ENCODE results near the gene POMGNT2. TPM values are rescaled to one million over a fixed set of nuclear protein-coding genes. Genes with fewer than 3 reads are reported as not detected.
"Not testable (repeated sequence)": the region's sequence is repeated elsewhere in the genome, so short reads cannot be mapped to it uniquely, and the experiment has no call there.

POMGNT2 gene
- total RNA-seq, 4 donors from 2014 or later, result 20.4 to 72.8 (median 52.4) TPM

GRCh38 chr3:43072361-43072760 is 33.5 kb downstream of the POMGNT2 start:
- intact Hi-C loops (cut with DNase I; ENCODE audit: low total_unique reads) (no loop called here), in situ Hi-C loops (cut with MboI; ENCODE audit: low sequenced_read_pairs in 4 of 4) (no loop called here)
- no peak overlapping the region for H3K27ac ChIP-seq
- H3K9me3 ChIP-seq, result no peaks in the 10 kb centered on the region
- DNase-seq (no peak), ATAC-seq (no peak)
- TF ChIP-seq POLR2A (IDR thresholded peaks at IDR 0.05), result no peak
- TF ChIP-seq CTCF (IDR thresholded peaks at IDR 0.05 in 4 of 5, conservative IDR thresholded peaks at IDR 0.05 in 1 of 5), result no peak
- no peaks in the 10 kb centered on the region for H3K4me1 ChIP-seq
- H3K27me3 ChIP-seq, result no peaks in the 10 kb centered on the region
- no peak overlapping the region for H3K4me3 ChIP-seq
- no peaks in the 10 kb centered on the region for H3K36me3 ChIP-seq

GRCh38 chr3:43071313-43071893 is 34.5 kb downstream of the POMGNT2 start:
- in situ Hi-C loops (cut with MboI; ENCODE audit: low sequenced_read_pairs in 4 of 4), result no loop called here
- no peaks in the 10 kb centered on the region for H3K4me1 ChIP-seq
- TF ChIP-seq POLR2A (IDR thresholded peaks at IDR 0.05) (no peak), CTCF (IDR thresholded peaks at IDR 0.05 in 4 of 5, conservative IDR thresholded peaks at IDR 0.05 in 1 of 5) (peak; percentile 36 to 63 (median 44))
- no peaks in the 10 kb centered on the region for H3K9me3 ChIP-seq
- no peak overlapping the region for H3K4me3 ChIP-seq
- no peak for DNase-seq
- ATAC-seq, result peak in 1 of 2 donors; percentile 61
- no peaks in the 10 kb centered on the region for H3K27me3 ChIP-seq
- intact Hi-C loops (cut with DNase I; ENCODE audit: low total_unique reads), result loop anchor here (2.0 kb wide), 1 partner anchor 111 kb away; no protein-coding TSS in a partner anchor
- H3K27ac ChIP-seq, result no peak overlapping the region
- no peaks in the 10 kb centered on the region for H3K36me3 ChIP-seq

GRCh38 chr3:43070670-43071069 is 35.2 kb downstream of the POMGNT2 start:
- H3K27ac ChIP-seq; H3K27me3 ChIP-seq; H3K36me3 ChIP-seq; DNase-seq; H3K4me3 ChIP-seq; ATAC-seq; H3K4me1 ChIP-seq; H3K9me3 ChIP-seq; in situ Hi-C loops (cut with MboI; ENCODE audit: low sequenced_read_pairs in 4 of 4): not testable (repeated sequence)
- intact Hi-C loops (cut with DNase I; ENCODE audit: low total_unique reads), result loop anchor here (2.0 kb wide), 1 partner anchor 110 kb away; no protein-coding TSS in a partner anchor

GRCh38 chr3:43063114-43063513 is 42.8 kb downstream of the POMGNT2 start:
- Histone ChIP-seq H3K9me3 (no peaks in the 10 kb centered on the region), H3K4me1 (no peaks in the 10 kb centered on the region), H3K4me3 (no peak overlapping the region), H3K36me3 (no peaks in the 10 kb centered on the region), H3K27ac (no peak overlapping the region), H3K27me3 (no peaks in the 10 kb centered on the region)
- TF ChIP-seq POLR2A (IDR thresholded peaks at IDR 0.05), result no peak
- no peak for TF ChIP-seq CTCF (IDR thresholded peaks at IDR 0.05 in 4 of 5, conservative IDR thresholded peaks at IDR 0.05 in 1 of 5)
- ATAC-seq (no peak), DNase-seq (no peak)
- in situ Hi-C loops (cut with MboI; ENCODE audit: low sequenced_read_pairs in 4 of 4) (no loop called here), intact Hi-C loops (cut with DNase I; ENCODE audit: low total_unique reads) (no loop called here)

GRCh38 chr3:43062564-43063040 is 43.3 kb downstream of the POMGNT2 start:
- no peak for ATAC-seq
- in situ Hi-C loops (cut with MboI; ENCODE audit: low sequenced_read_pairs in 4 of 4), result no loop called here
- Histone ChIP-seq H3K4me3 (no peak overlapping the region), H3K36me3 (no peaks in the 10 kb centered on the region), H3K4me1 (no peaks in the 10 kb centered on the region), H3K27ac (no peak overlapping the region), H3K27me3 (no peaks in the 10 kb centered on the region), H3K9me3 (no peaks in the 10 kb centered on the region)
- no peak for DNase-seq
- intact Hi-C loops (cut with DNase I; ENCODE audit: low total_unique reads), result no loop called here
- TF ChIP-seq CTCF (IDR thresholded peaks at IDR 0.05 in 4 of 5, conservative IDR thresholded peaks at IDR 0.05 in 1 of 5) (no peak), POLR2A (IDR thresholded peaks at IDR 0.05) (no peak)

All from gastrocnemius medialis (tissue), 4 donors.